SJCRH30 (cell line): Measurements from ENCODE around the gene RPL36. TPM values are rescaled to one million over a fixed set of nuclear protein-coding genes. Genes with fewer than 3 reads are reported as not detected.
A peak's percentile ranks its signal among the peaks of the same experiment; 100 is the strongest.
"Not testable (repeated sequence)": the region's sequence is repeated elsewhere in the genome, so short reads cannot be mapped to it uniquely, and the experiment has no call there.

Experiments
- DNase-seq, 2 experiments: peaks; one replicate each; pipeline ENCODE4 v3.0.0-alpha.2; 2015 to 2020
- H3K27ac ChIP-seq: fragments of 250-450 bp; sonication (Bioruptor Pico); 2 replicates; pipeline ENCODE4 v1.5.1; 2020; ENCODE audit warnings: mild to moderate bottlenecking, moderate library complexity
- H3K27me3 ChIP-seq: fragments of 250-450 bp; sonication (Bioruptor Pico); 2 replicates; pipeline ENCODE4 v1.5.1; 2020; ENCODE audit warnings: mild to moderate bottlenecking, moderate library complexity
- H3K36me3 ChIP-seq: fragments of 250-450 bp; sonication (Bioruptor Pico); 2 replicates; pipeline ENCODE4 v1.5.1; 2020; ENCODE audit warnings: mild to moderate bottlenecking, moderate library complexity
- H3K4me1 ChIP-seq: fragments of 250-450 bp; sonication (Bioruptor Pico); 2 replicates; pipeline ENCODE4 v1.5.1; 2020; ENCODE audit warnings: mild to moderate bottlenecking, moderate library complexity
- H3K4me3 ChIP-seq: fragments of 250-450 bp; sonication (Bioruptor Pico); 2 replicates; pipeline ENCODE4 v1.5.1; 2020; ENCODE audit warnings: mild to moderate bottlenecking, moderate library complexity
- H3K9me3 ChIP-seq: fragments of 250-450 bp; sonication (Bioruptor Pico); replicated peaks from 2 replicates; pipeline ENCODE4 v1.5.1; 2020; ENCODE audit warnings: mild to moderate bottlenecking, moderate library complexity
- total RNA-seq: library from RNA; depleted of rRNA; stranded (reverse); fragments of >200 nt; shearing (Covaris generic); gene quantifications from 2 replicates; pipeline ENCODE4 v1.2.3, GENCODE V29; 2014; rRNA removed

RPL36 gene
- total RNA-seq, 1 experiment from 2014 or later: 510 TPM

DNA sequence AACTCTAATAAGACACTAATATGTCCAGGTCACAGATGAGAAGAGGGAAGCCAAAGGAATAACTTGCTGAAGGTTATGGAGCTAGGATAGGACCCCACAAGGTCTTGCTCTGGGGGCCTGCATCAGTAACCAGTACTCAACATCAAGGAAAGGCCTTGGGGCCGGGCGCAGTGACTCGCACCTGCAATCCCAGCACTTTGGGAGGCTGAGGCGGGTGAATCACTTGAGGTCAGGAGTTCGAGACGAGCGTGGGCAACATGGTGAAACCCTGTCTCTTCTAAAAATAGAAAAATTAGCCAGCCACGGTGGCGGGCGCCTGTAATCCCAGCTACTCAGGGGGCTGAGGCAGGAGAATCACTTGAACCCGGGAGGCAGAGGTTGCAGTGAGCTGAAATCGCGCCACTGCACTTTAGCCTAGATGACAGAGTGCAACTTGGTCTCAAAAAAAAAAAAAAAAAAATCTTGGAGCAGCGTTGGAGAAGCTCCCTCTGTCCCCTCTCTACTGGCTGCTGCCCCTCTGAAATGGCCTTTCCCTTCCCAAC, 28.0 kb downstream of the RPL36 start:
- Histone ChIP-seq H3K27me3 (no peaks in the 10 kb centered on the region), H3K27ac (peak overlapping the region; percentile 77; the same call in 1 of the 2 replicates), H3K4me3 (peak overlapping the region; percentile 79), H3K36me3 (peaks cover 11% of the 10 kb centered on the region), H3K9me3 (no peaks in the 10 kb centered on the region), H3K4me1 (peaks cover 4% of the 10 kb centered on the region; the same call in 1 of the 2 replicates)
- DNase-seq: no peak

DNA sequence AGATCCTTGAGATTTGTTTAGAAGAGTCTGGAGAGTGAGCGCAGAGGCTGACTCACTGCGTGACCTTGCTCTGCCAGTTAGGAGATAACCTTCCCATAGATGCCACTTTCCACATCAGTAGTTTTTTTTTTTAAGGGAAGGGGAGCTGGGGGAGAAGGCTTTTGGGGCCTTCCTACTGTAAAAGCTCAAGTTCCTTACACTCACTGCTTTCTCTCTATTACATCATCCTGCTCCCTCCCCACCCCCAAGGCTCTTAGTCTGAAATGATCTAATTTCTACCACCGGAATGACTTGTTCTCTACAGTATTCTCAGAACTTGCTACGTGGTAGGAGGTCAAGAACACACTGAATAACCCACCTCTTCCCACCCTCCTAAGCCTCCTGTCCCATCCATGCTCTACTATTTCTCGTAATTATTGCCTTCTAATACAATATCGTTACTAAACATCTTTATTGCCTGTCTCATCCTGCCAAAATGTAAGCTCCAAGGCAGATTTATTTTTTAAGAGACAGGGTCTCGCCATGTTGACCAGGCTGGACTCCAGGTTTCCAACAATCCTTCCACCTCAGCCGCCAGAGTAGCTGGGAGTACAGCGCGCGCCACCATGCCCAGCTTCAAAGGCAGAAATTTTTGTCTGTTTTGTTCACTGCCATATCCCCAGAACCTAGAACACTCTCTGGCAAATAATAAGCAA, 28.6 kb downstream of the RPL36 start:
- peak in 1 of 2 experiments; percentile 38 for DNase-seq
- Histone ChIP-seq H3K4me1 (peaks cover 4% of the 10 kb centered on the region; the same call in 1 of the 2 replicates), H3K9me3 (no peaks in the 10 kb centered on the region), H3K27me3 (no peaks in the 10 kb centered on the region), H3K36me3 (peaks cover 5% of the 10 kb centered on the region; the same call in 1 of the 2 replicates), H3K27ac (peak overlapping the region; percentile 77), H3K4me3 (peak overlapping the region; percentile 79)

DNA sequence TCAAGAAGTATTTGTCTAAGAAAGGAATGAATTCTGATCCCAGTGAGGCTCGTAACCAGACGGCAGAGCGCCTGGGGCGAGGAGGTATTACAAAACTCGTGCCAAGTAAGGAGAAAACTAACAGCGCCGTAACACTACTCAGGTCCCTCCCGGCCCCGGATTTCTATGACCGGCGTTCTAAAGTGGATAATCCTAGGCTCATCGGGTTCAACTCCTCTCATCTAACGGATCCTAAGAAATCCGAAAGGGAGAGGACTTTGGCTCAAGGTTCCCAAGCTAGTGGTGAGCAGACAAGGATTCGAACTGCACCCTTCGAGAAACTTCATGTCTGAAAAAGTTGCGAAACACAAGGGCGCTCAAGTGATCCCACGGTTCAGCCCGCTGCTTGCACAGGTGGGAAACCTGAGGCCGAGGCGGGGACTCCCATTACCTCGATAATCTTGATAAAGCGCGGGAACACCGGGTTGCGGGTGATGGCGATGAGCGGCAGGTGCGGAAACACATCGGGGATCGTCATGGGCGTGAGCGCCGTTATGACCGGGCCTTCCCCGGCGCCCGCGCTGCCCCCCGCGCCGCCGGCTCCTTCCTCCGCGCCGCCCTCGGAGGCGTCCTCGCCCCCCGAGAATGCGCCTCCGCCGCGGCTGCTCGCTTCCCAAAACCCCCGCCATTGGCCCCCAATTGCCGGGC, 29.3 kb downstream of the RPL36 start:
- H3K27ac ChIP-seq: peak overlapping the region; percentile 77
- H3K4me1 ChIP-seq: peaks cover 4% of the 10 kb centered on the region; the same call in 1 of the 2 replicates
- H3K9me3 ChIP-seq: no peaks in the 10 kb centered on the region
- no peaks in the 10 kb centered on the region for H3K27me3 ChIP-seq
- peak overlapping the region; percentile 79 for H3K4me3 ChIP-seq
- peaks cover 3% of the 10 kb centered on the region; the same call in 1 of the 2 replicates for H3K36me3 ChIP-seq
- DNase-seq: no peak

DNA sequence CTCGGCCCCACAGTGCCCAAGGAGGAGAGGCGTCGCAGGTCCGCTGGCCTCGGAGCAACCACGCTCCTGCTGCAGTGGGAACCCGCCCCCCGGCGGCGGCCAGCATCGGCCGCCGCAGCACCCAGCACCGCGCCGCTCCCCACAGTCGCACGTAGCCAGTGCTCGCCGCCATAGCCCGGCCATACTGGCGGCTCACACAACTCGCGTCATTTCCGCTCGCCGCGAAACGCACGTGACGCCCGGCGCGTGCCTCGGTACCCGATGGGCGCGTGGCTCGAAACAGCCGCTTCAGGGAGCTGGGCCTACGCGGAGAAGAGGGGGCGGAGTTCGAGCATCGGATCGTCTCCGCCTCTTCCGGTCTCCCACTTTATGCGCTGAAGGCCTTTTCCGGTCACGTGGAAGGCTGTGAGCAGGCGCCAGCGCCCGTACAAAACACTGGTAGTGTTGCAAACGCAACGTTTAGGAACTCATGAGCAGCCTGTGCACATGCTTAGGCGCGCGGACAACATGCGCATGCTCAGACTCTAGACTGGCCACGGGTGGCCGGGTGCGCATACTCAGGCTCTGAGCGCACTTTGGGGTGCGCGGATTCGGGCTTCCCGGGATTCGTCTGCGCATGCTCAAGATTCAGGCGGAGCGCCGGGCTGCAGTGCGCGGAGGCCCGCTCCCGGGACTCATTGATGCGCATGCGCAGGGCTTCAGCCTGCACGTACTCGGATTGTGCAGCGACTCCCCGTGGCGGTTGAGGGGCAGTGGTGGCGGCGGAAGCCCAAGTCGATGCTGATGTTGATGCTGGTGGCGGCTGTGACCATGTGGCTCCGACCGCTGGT, 30.1 kb downstream of the RPL36 start, which contains the start of the genes CATSPERD and LONP1:
Gene CATSPERD (plus strand): TSS at position 677 of the 830 bp plus-strand sequence. CDS start 101 bp downstream, at position 778.
Gene LONP1 (minus strand): TSS at position 186 of the 830 bp plus-strand sequence. CDS start 14 bp downstream, at position 172.
- Histone ChIP-seq H3K36me3 (0 out of 2 replicates have a peak, but pooled peaks cover 3% of the 10 kb centered on the region), H3K27ac (peak within 1 kb of the TSS; percentile 77), H3K9me3 (no peaks in the 10 kb centered on the region), H3K27me3 (no peaks in the 10 kb centered on the region), H3K4me3 (peak within 1 kb of the TSS; percentile 79), H3K4me1 (peaks cover 4% of the 10 kb centered on the region; the same call in 1 of the 2 replicates)
- peak; percentile 98 for DNase-seq

DNA sequence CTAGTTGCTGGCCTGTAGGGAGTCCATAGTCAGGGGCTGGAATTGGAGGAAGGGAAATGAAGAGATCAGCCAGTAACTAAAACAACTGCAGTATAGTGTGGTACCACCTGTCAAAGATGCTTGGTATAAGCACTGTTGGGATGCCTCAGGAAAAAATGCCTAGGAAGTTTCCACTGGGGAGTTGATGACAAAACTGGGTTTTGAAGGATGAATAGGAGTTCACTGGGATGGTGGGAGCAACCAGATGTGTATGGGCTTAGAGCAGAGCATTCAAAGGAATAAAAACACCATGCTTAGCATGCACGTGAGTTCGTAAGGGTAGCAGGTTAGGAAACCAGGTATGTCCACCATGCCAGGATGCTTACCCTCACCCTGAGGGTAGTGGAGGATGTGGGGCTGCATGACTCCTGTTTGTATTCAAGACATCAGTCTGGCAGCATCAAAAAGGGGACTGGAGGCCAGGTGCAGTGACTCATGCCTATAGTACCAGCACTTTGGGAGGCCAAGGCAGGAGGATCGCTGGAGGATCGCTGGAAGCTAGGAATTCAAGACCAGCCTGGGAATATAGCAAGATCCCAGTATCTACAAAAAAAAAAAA, 37.5 kb downstream of the RPL36 start:
- no peak overlapping the region for H3K4me3 ChIP-seq
- H3K4me1 ChIP-seq: no peaks in the 10 kb centered on the region
- 0 out of 2 replicates have a peak, but pooled peaks cover 2% of the 10 kb centered on the region for H3K9me3 ChIP-seq
- H3K27ac ChIP-seq: no peak overlapping the region
- H3K27me3 ChIP-seq: no peaks in the 10 kb centered on the region
- H3K36me3 ChIP-seq: no peaks in the 10 kb centered on the region
- no peak for DNase-seq

DNA sequence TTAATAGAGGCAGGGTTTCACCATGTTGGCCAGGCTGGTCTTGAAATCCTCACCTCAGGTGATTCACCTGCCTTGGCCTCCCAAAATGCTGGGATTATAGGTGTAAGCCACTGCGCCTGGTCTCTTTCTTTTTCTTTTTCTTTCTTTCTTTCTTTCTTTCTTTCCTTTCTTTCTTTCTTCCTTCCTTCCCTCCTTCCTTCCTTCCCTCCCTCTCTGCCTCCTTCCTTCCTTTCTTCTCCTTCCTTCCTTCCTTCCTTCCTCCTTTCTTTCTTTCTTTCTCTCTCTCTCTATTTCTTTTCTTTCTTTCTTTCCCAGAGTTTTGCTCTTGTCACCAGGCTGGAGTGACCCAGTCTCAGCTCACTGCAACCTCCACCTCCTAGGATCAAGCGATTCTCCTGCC, 43.1 kb downstream of the RPL36 start:
- not testable (repeated sequence) for H3K27me3 ChIP-seq

DNA sequence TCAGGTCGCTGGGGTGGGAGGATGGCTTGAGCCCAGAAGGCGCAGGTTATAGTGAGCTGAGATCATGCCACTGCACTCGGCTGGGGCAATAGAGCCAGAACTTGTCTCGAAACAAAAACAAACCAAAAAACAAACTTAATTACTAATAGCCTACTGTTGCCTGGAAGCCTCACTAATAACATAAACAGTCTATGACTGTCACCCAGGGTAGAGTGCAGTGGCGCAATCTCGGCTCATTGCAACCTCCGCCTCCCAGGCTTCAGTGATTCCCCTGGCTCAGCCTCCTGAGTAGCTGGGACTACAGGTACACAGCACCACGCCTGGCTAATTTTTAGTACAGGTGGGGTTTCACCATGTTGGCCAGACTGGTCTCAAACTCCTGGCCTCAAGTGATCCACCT, 48.3 kb downstream of the RPL36 start:
- no peak for DNase-seq
- no peaks in the 10 kb centered on the region for H3K9me3 ChIP-seq
- H3K4me3 ChIP-seq: no peak overlapping the region
- no peaks in the 10 kb centered on the region for H3K36me3 ChIP-seq
- H3K4me1 ChIP-seq: no peaks in the 10 kb centered on the region
- no peaks in the 10 kb centered on the region for H3K27me3 ChIP-seq
- no peak overlapping the region for H3K27ac ChIP-seq

More for the DNA sequence above, 43.1 kb downstream of the RPL36 start:
- not testable (repeated sequence) for H3K9me3 ChIP-seq, H3K4me1 ChIP-seq, H3K36me3 ChIP-seq, H3K27ac ChIP-seq, DNase-seq, H3K4me3 ChIP-seq

Other genes starting within 250 kb of the RPL36 start
- not detected in 2 replicates for gene ZNRF4, start 234.9 kb upstream of the RPL36 start, total RNA-seq
- gene TINCR, start 122.3 kb upstream of the RPL36 start, total RNA-seq: not detected in 2 replicates
- gene SAFB2, start 67.5 kb upstream of the RPL36 start, total RNA-seq: 32.6 and 41.8 TPM in 2 replicates
- gene SAFB, start 67.2 kb upstream of the RPL36 start, total RNA-seq: 78.9 and 106 TPM in 2 replicates
- 33.0 and 45.6 TPM in 2 replicates for gene MICOS13, start 9.8 kb upstream of the RPL36 start, total RNA-seq
- 0.89 and 1.3 TPM in 2 replicates for gene HSD11B1L, start 9.3 kb upstream of the RPL36 start, total RNA-seq
- 53.5 and 54.0 TPM in 2 replicates for gene LONP1, start 29.9 kb downstream of the RPL36 start, total RNA-seq
- gene CATSPERD, start 30.3 kb downstream of the RPL36 start, total RNA-seq: not detected in 2 replicates
- 1.7 and 2.1 TPM in 2 replicates for gene PRR22, start 94.5 kb downstream of the RPL36 start, total RNA-seq
- gene DUS3L, start 100.9 kb downstream of the RPL36 start, total RNA-seq: 28.2 and 29.1 TPM in 2 replicates
- 21.5 and 23.6 TPM in 2 replicates for gene NRTN, start 114.8 kb downstream of the RPL36 start, total RNA-seq
- gene FUT6, start 149.4 kb downstream of the RPL36 start, total RNA-seq: 2.0 TPM in 2 replicates
- gene FUT3, start 161.2 kb downstream of the RPL36 start, total RNA-seq: 21.9 and 23.9 TPM in 2 replicates
- 0.61 and 0.94 TPM in 2 replicates for gene FUT5, start 180.2 kb downstream of the RPL36 start, total RNA-seq
- gene NDUFA11, start 213.5 kb downstream of the RPL36 start, total RNA-seq: 245 and 307 TPM in 2 replicates
- 0.94 and 1.3 TPM in 2 replicates for gene VMAC, start 214.6 kb downstream of the RPL36 start, total RNA-seq
- 0.73 and 1.9 TPM in 2 replicates for gene CAPS, start 224.0 kb downstream of the RPL36 start, total RNA-seq